HG03060 (cell line): ENCODE measurements around the gene NOXA1.
"Not testable (repeated sequence)": the region's sequence is repeated elsewhere in the genome, so short reads cannot be mapped to it uniquely, and the experiment has no call there.

Source experiments
- ATAC-seq: cut with Tn5 transposase; IDR thresholded peaks from one replicate; pipeline ENCODE4 v1.9.1; 2021; ENCODE audit warnings: low read depth, moderate number of reproducible peaks; ENCODE audit not compliant: unreplicated experiment

Gene NOXA1

DNA sequence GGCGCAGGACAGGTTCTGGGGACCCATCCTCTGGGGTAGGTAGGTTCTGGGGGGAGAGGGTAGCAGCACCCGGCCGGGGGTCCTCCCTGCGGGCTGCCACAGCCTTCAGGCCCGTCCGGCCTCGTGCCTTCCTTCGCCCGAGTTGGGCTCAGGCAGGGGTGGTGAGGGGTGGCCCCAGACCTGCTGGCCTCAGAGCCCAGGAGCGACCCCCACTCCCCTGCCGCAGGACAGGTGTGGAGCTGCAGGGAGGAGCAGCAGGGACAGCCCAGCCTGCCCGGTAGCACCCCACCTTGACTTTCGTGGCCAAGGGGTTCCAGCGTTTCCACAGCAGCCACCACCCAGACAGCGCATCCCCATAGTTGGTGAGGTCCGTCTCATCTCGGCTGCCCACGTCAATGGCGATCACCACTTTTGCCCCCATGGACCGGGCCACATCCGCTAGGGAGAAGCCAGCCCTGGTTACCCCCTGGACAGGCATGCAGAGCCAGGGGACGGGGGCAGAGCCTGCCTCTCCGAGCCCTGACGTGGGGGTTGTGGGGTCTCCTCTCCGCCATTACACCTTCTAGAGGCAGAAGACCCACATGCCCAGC is 39.3 kb downstream of the NOXA1 start:
- ATAC-seq = no peak

GRCh38 chr9:137462986-137463930 is 40.1 kb downstream of the NOXA1 start:
- ATAC-seq = no peak

DNA sequence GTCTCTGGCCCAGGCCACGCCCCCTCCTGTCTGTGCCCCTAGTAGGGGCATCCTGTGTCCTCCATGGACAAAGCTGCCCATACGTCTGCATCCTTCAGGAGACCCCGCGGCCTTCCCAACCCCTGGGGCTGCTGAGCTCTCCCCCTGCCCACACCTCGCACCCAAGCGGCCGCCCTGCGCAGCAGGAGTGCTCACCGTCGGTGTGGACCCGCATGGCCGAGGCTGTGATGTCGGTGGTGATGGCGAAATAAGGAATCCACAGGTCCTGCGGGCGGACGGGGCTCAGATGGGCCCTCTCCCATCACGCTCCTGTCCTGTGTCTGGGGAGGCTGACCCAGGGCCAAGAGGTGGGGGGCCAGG is 40.7 kb downstream of the NOXA1 start:
- ATAC-seq = no peak

- no peak for ATAC-seq
Observed at GRCh38 chr9:137464291-137464999, 41.3 kb downstream of the NOXA1 start.

GRCh38 chr9:137465000-137465719 is 42.0 kb downstream of the NOXA1 start:
- no peak for ATAC-seq

DNA sequence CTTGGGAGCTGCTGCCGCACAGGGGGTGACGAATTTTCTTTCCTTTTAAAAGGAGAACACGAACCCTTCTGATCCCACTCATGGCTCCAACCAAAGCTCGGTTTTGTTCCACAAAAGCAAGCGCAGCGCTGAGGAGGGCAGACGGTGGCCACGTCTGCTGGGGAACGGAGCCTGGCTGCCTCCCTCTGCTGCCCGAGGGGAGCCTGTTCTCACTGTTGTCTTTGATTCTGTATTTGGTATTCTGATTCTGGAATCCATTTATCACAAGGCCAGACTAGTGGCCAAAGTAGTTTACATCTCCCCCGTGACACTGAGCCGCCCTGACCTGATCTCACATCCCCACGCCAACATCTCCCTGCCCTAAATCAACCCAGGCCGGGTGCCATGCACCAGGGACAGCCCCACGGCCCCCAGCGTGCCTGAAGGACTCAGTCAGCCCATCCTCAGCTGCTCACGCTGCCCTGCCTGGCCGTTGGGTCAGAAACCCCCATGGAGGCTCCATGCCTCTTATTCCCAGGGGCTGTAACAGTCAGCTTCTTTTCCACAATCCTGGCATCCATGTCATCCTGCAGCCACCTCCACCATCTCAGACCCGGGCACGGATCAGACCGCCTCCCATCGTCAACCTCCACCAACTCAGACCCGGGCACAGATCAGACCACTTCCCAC is 42.7 kb downstream of the NOXA1 start:
- ATAC-seq = no peak

DNA sequence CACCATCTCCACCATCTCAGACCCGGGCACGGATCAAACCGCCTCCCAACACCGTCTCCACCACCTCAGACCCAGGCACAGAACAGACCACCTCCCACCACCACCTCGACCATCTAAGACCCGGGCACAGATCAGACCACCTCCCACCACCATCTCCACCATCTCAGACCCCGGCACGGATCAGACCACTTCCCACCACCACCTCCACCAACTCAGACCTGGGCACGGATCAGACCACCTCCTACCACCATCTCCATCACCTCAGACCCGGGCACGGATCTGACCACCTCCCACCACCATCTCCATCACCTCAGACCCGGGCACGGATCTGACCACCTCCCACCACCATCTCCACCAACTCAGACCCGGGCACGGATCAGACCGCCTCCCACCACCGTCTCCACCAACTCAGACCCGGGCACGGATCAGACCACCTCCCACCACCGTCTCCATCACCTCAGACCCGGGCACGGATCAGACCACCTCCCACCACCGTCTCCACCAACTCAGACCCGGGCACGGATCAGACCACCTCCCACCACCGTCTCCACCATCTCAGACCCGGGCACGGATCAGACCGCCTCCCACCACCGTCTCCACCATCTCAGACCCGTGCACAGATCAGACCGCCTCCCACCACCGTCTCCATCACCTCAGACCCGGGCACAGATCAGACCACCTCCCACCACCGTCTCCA is 43.3 kb downstream of the NOXA1 start:
- ATAC-seq = not testable (repeated sequence)

DNA sequence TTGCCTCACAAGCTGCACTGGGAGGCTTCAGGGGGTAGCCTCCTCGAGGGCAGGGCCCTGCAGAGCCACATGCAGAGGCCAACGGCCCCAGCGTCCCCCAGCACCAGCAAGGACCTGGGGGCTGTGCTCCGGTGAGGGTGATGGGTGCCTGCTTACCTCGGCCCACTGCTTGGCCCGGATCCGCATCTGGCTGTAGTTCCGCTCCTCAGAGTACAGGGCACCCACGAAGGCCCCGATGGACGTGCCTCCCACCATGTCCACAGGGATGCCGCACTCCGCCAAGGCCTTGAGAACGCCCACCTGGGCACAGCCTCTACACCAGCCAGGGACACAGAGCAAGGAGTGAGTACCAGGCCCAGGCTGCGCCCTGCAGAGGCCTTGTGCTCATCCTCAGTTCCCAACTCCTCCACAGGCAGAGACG is 44.0 kb downstream of the NOXA1 start:
- ATAC-seq = no peak

DNA sequence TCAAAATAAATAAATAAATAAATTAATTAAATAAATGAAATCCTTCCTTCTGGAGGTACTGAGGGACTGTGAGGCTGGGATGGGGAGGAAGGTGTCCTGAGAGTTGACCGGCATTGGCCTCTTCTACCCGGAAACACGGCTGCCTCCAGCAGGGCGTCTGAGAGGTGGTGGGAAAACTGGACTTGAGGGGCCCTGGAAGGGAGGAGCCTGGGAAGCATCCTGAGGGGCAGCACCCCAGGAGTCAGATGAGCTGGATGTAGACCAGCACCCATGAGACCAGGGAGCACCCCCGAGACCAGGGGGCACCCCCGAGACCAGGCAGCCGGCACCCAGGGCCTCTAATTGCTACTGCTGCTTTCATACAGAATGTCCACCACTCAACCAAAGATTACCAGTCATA is 44.7 kb downstream of the NOXA1 start:
- no peak for ATAC-seq

- no peak for ATAC-seq
Observed at GRCh38 chr9:137470785-137471184, 47.6 kb downstream of the NOXA1 start.

GRCh38 chr9:137474271-137474670 is 51.1 kb downstream of the NOXA1 start:
- ATAC-seq = no peak

DNA sequence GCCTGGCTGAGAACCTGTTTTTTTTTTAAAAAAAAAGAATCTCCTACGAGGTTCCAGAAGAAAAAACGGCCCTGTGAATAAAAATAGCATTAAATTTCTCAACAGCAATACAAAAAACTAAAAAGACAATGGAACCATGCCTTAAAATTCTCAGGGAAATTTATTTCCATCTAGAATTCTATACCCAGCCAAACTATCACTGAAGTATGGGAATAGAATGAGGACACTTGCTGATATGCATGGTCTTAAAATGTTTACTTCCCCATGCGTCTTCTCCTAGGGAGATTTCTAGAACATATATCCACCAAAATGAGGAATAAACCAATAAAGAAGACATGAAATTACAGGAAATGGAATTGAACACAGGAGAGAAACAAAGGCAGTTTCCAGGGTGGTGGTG is 52.5 kb downstream of the NOXA1 start:
- no peak for ATAC-seq

DNA sequence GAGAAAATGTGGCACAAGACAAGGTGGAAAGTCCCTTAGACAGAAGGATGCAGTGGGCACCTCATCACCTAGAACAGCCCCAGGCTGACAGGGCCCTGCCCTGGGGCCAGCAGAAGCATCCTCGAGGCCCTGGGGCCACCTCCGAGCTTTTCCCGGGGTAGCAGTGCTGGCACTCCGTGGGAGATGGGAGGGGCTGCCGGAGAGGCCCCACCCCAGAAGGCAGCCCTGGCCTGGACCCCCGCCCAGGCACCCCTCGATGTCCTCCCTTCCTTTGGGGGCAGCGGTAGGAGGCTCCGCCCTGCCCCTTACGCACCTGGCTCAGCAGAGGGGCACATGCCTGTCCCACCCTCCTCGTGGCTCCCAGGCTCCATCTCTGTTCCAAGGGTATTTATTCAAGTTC is 53.7 kb downstream of the NOXA1 start:
- ATAC-seq = no peak

GRCh38 chr9:137477778-137478612 is 54.8 kb downstream of the NOXA1 start:
- no peak for ATAC-seq

DNA sequence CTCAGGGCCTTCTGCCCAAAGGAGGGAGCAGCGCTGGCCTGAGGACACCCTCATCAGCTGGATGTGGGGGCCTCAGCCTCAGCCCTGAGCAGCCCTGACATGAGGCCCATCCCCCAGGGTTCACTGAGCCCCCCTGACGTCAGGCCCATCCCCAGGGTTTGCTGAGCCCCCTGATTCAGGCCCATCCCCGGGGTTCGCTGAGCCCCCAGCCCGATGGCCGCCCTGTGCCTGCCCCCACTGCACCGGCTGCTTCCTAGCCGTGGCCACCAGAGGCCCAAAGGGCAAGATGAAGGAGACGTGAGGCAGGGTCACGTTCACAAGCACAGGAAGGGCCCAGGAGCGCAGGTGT is 55.4 kb downstream of the NOXA1 start:
- ATAC-seq = no peak

- no peak for ATAC-seq
Observed at GRCh38 chr9:137478962-137479861, 56.0 kb downstream of the NOXA1 start.

DNA sequence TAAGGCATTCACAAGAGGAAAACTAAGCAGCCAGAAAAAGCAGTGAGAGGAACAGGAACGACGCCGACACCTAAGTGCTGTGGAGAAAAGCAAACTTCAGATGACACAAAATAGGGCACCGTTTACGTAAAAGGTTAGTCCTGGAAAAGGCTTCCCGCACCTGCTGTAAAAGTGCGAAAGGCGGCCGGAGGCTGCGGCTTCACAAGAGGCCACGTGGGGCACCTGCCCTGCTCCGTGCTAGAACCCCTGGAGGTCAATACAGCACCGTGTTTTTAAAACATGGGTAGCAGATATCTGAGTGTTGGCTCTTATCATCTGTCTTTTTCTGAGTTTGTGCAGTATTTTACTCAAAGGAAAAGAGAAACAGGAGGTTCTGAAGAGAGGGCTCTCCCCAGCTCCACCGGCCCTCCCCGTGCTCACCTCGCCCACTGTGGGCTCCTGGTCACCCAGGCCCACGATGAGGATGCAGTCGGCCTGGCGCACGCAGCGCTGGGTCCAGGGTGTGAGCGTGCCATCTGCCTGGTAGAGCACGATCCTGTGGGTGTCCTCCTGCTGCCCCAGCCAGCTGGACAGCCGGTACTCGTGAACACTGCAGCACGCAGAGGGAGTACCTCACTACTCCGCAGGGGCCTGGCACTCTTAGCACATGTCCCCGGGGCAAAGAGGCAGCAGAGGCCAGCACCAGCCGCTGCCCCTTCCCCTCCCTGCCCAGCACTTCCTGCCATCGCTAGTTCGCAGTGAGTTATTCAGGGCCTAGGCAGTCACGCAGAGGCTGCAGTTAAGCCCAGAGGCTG is 56.9 kb downstream of the NOXA1 start:
- no peak for ATAC-seq
